RWPE1 (cell line): ENCODE results near the gene UBE2C.

Source experiments
- CTCF ChIA-PET: fragments of 350-600 bp; sonication (Branson Sonifier 250); formaldehyde crosslinking; extraction: SDS; loops from one replicate; lab custom pipeline; 2021; lab: Yijun Ruan, JAX
- POLR2A ChIA-PET: fragments of 400-600 bp; formaldehyde crosslinking; extraction: SDS; loops from one replicate; lab custom pipeline; 2020; ENCODE audit warnings: antibody characterized with exemption; ENCODE audit not compliant: low non-redundant PET; lab: Yijun Ruan, JAX
- DNase-seq: peaks from one replicate; pipeline ENCODE4 v3.0.0; 2012; ENCODE audit warnings: low spot score
- H3K27ac ChIP-seq: fragments of 450-650 bp; 2 replicates; pipeline ENCODE4 v1.5.1; 2017
- CTCF ChIP-seq: fragments of 450-650 bp; conservative IDR thresholded peaks from 2 replicates; pipeline ENCODE4 v1.5.1; 2017; ENCODE audit warnings: low read depth, mild to moderate bottlenecking

Gene UBE2C

DNA sequence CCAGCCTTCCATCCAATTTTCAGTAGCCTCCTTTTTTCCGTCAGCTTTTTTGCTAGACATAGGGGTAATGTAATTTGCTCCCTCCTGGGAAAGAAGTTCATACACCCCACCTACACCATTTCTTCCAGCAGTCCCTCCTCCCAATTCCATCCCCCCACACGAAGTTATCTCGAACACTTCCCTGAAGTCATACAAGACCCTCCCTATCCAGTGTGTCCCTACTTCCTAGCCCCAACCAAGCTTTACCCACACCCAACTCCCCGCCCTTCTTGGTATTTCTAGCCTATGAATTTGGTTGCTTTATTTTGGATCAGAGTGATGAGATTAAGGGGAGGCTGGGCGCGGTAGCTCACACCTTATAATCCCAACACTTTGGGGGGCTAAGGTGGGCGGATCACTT, 1.0 kb downstream of the UBE2C start:
- POLR2A ChIA-PET: no interaction called here
- TF ChIP-seq CTCF: no peak
- DNase-seq: no peak
- CTCF ChIA-PET: interaction anchor here (0.6 to 1.4 kb wide), 5 partner anchors 9 to 377 kb away, joined by 3 to 9 read pairs (median 5); no protein-coding TSS in a partner anchor
- H3K27ac ChIP-seq: peak overlapping the region; percentile 86

GRCh38 chr20:45814314-45814713, 1.9 kb downstream of the UBE2C start:
- POLR2A ChIA-PET: interaction anchor here (0.8 kb wide), 1 partner anchor 15 kb away, joined by 3 read pairs; no protein-coding TSS in a partner anchor
- no peak for DNase-seq
- TF ChIP-seq CTCF: no peak
- CTCF ChIA-PET: interaction anchor here (0.7 kb wide), 1 partner anchor 743 kb away, joined by 4 read pairs; no protein-coding TSS in a partner anchor
- H3K27ac ChIP-seq: peak overlapping the region; percentile 60

DNA sequence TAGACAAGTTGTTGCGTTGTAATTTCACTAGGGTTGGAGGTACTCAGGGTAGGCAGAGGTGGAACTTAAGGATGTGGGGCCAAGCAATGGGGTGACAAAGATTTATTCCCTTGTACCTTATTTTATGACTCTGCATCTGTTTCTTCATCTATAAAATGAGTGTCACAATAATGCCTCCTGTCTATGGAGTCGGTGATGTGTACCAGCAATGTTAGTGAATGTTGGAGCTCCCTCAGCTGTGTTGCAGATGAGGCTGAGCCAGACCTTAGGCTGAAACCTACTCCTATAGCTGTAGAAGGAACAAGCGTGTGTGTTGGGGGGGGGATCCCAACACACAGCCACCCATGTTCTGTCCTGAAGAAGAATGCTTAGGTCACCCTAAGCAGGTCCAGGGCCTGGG, 4.5 kb downstream of the UBE2C start:
- CTCF ChIA-PET: interaction anchor here (0.5 to 0.6 kb wide), 2 partner anchors 12 to 141 kb away, joined by 3 read pairs; no protein-coding TSS in a partner anchor
- H3K27ac ChIP-seq: peak overlapping the region; percentile 67
- TF ChIP-seq CTCF: no peak
- POLR2A ChIA-PET: no interaction called here
- DNase-seq: no peak

DNA sequence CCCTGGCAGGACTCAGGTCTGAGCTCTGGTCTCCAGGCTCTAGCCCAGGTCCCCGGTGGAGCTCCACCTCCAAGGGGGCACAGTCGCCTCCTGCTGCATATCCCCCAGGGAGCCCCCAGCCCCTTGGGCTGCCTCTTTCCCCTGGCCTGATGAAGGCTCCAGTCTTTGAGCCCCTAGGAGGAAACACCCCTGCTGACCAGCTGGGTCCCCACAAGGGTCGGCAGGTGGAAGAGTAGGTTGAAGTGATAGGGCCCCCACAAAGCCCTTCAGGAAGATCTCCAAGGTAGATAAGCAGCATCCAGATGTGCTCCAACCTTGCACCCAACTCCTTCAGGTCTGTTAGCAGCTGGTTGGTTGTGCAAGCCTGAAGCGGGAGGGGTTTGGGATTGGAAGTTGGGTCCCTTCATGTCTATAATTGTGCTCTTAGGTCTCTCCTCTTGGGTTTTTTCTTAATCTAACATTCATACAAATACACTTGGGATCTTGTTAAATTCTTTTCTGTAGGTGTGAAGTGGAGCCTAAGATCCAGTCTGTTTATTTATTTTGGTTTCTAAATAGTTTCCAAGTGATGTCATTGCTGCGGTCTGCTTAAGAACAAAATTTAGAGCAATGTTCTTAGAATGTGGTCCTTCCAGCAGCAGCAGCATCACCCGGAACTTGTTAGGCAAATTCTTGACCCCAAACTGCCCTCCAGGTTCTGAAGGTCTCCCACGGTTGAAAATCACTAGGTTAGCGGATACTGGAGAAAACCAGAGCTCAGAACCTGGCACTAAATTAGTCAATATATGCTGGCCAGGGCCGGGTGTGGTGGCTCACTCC, 5.1 kb downstream of the UBE2C start:
- peak; percentile 57 for DNase-seq
- ChIA-PET CTCF (interaction anchor here (0.5 to 0.6 kb wide), 2 partner anchors 13 to 141 kb away, joined by 3 read pairs; no protein-coding TSS in a partner anchor), POLR2A (interaction anchor here (0.8 kb wide), 1 partner anchor 563 kb away, joined by 4 read pairs; no protein-coding TSS in a partner anchor)
- peak overlapping the region; percentile 67 for H3K27ac ChIP-seq
- no peak for TF ChIP-seq CTCF

GRCh38 chr20:45818239-45818638, 5.8 kb downstream of the UBE2C start:
- peak overlapping the region; percentile 67 for H3K27ac ChIP-seq
- TF ChIP-seq CTCF: no peak
- ChIA-PET CTCF (interaction anchor here (0.8 to 1.1 kb wide), 2 partner anchors 47 to 116 kb away, joined by 3 to 4 read pairs; no protein-coding TSS in a partner anchor), POLR2A (interaction anchor here (0.8 kb wide), 1 partner anchor 562 kb away, joined by 4 read pairs; no protein-coding TSS in a partner anchor)
- no peak for DNase-seq

GRCh38 chr20:45819466-45819865, 7.0 kb downstream of the UBE2C start:
- no peak overlapping the region for H3K27ac ChIP-seq
- ChIA-PET CTCF (interaction anchor here (0.6 to 1.1 kb wide), 5 partner anchors 9 to 802 kb away, joined by 3 to 5 read pairs (median 4); no protein-coding TSS in a partner anchor), POLR2A (no interaction called here)
- no peak for DNase-seq
- no peak for TF ChIP-seq CTCF
